WTC11 (cell line): Measurements from ENCODE around the gene SRPX. TPM values are rescaled to one million over a fixed set of nuclear protein-coding genes. Genes with fewer than 3 reads are reported as not detected.

Experiments used
- ATAC-seq: fragments of 200-7000 bp; cut with Tn5 transposase; 2 replicates; pipeline ENCODE4 v1.10.0; 2021; ENCODE audit warnings: mild to moderate bottlenecking, moderate library complexity
- CTCF ChIA-PET: fragments of 300-600 bp; sonication (Branson Sonifier 250); formaldehyde crosslinking; loops from one replicate; lab custom pipeline; 2021; ENCODE audit warnings: antibody characterized with exemption; lab: Charles Lee
- POLR2A ChIA-PET: fragments of 350-600 bp; sonication (Branson Sonifier 250); formaldehyde crosslinking; loops from one replicate; lab custom pipeline; 2021; ENCODE audit warnings: antibody characterized with exemption; lab: Charles Lee
- DNase-seq: peaks from one replicate; pipeline ENCODE4 v3.0.0; 2021; ENCODE audit warnings: low spot score
- H3K27ac Mint-ChIP-seq: 2 replicates; pipeline ENCODE4 v1.8.0; 2021; ENCODE audit warnings: mixed read lengths
- H3K27me3 Mint-ChIP-seq: 2 replicates; pipeline ENCODE4 v1.8.0; 2021; ENCODE audit warnings: low read depth, mild to moderate bottlenecking, moderate library complexity, mixed read lengths
- H3K36me3 Mint-ChIP-seq: 2 replicates; pipeline ENCODE4 v1.8.0; 2021; ENCODE audit warnings: mixed read lengths
- H3K4me1 Mint-ChIP-seq: 2 replicates; pipeline ENCODE4 v1.8.0; 2022; ENCODE audit warnings: mixed read lengths
- H3K4me3 Mint-ChIP-seq: 2 replicates; pipeline ENCODE4 v1.8.0; 2021; ENCODE audit warnings: mild to moderate bottlenecking, moderate library complexity, mixed read lengths
- H3K9me3 Mint-ChIP-seq: 2 replicates; pipeline ENCODE4 v1.8.0; 2021; ENCODE audit warnings: mixed read lengths
- ATF6 ChIP-seq: sonication (generic); formaldehyde crosslinking; IDR thresholded peaks from 2 replicates; pipeline ENCODE4 v1.8.1; 2023; ENCODE audit warnings: mild to moderate bottlenecking, missing genetic modification reagents
- CBFB ChIP-seq: sonication (generic); formaldehyde crosslinking; IDR thresholded peaks from 2 replicates; pipeline ENCODE4 v1.8.1; 2022; ENCODE audit warnings: mild to moderate bottlenecking, low read depth, missing genetic modification reagents
- E2F1 ChIP-seq: sonication (generic); formaldehyde crosslinking; IDR thresholded peaks from 2 replicates; pipeline ENCODE4 v1.8.0; 2022; ENCODE audit warnings: mild to moderate bottlenecking, missing genetic modification reagents
- GTF2I ChIP-seq: fragments of 250-450 bp; sonication (Bioruptor Pico); conservative IDR thresholded peaks from 2 replicates; pipeline ENCODE4 v1.4.0; 2021; ENCODE audit warnings: mild to moderate bottlenecking
- JAZF1 ChIP-seq: fragments of 250-450 bp; sonication (Bioruptor Pico); IDR thresholded peaks from 2 replicates; pipeline ENCODE4 v1.9.0; 2021; ENCODE audit warnings: moderate library complexity, mild to moderate bottlenecking, inconsistent platforms
- MYBL2 ChIP-seq: sonication (generic); formaldehyde crosslinking; IDR thresholded peaks from 2 replicates; pipeline ENCODE4 v1.8.1; 2023; ENCODE audit warnings: mild to moderate bottlenecking, moderate library complexity, missing genetic modification reagents
- PREB ChIP-seq: sonication (generic); formaldehyde crosslinking; IDR thresholded peaks from 2 replicates; pipeline ENCODE4 v1.8.1; 2022; ENCODE audit warnings: mild to moderate bottlenecking, missing genetic modification reagents, moderate library complexity, borderline replicate concordance
- SOX15 ChIP-seq: fragments of 250-450 bp; sonication (Bioruptor Pico); IDR thresholded peaks from 2 replicates; pipeline ENCODE4 v1.9.0; 2021; ENCODE audit warnings: mild to moderate bottlenecking
- ZNF512 ChIP-seq: sonication (generic); formaldehyde crosslinking; IDR thresholded peaks from 2 replicates; pipeline ENCODE4 v1.8.1; 2022; ENCODE audit warnings: missing genetic modification reagents, borderline replicate concordance
- ZNF532 ChIP-seq: fragments of 250-450 bp; sonication (Bioruptor Pico); IDR thresholded peaks from 2 replicates; pipeline ENCODE4 v1.9.0; 2021; ENCODE audit warnings: mild to moderate bottlenecking, borderline replicate concordance
- total RNA-seq: library from RNA; stranded (reverse); gene quantifications from 3 replicates; pipeline ENCODE4 v1.2.3, GENCODE V29; 2021

SRPX gene
- total RNA-seq, 1 experiment from 2014 or later = 7.7 TPM

GRCh38 chrX:38110231-38110630 is 110.4 kb downstream of the SRPX start (continued):
- no peak for TF ChIP-seq ZNF512 (CRISPR knock-in tag)
- TF ChIP-seq ATF6 (CRISPR knock-in tag) = no peak

- Mint-ChIP-seq H3K9me3 (no peaks in the 10 kb centered on the region), H3K4me3 (no peak overlapping the region), H3K27ac (no peak overlapping the region), H3K36me3 (no peaks in the 10 kb centered on the region), H3K4me1 (peaks cover 17% of the 10 kb centered on the region), H3K27me3 (peaks cover 7% of the 10 kb centered on the region; the same call in 1 of the 2 replicates)
- POLR2A ChIA-PET = no interaction called here
- DNase-seq (no peak), ATAC-seq (no peak)
- CTCF ChIA-PET = no interaction called here
- TF ChIP-seq ZNF532 (CRISPR knock-in tag) (no peak), E2F1 (CRISPR knock-in tag) (no peak)
These were observed 111.4 kb downstream of the SRPX start for GRCh38 chrX:38109042-38109898.

GRCh38 chrX:38108364-38108763 is 112.3 kb downstream of the SRPX start:
- H3K27ac Mint-ChIP-seq = no peak overlapping the region
- peaks cover 7% of the 10 kb centered on the region; the same call in 1 of the 2 replicates for H3K27me3 Mint-ChIP-seq
- ATAC-seq (no peak), DNase-seq (no peak)
- peaks cover 17% of the 10 kb centered on the region for H3K4me1 Mint-ChIP-seq
- H3K4me3 Mint-ChIP-seq = no peak overlapping the region
- H3K36me3 Mint-ChIP-seq = no peaks in the 10 kb centered on the region
- POLR2A ChIA-PET = no interaction called here
- H3K9me3 Mint-ChIP-seq = no peaks in the 10 kb centered on the region
- no peak for TF ChIP-seq SOX15 (CRISPR knock-in tag)
- no peak for TF ChIP-seq JAZF1 (CRISPR knock-in tag)
- TF ChIP-seq MYBL2 (CRISPR knock-in tag) = no peak
- no peak for TF ChIP-seq E2F1 (CRISPR knock-in tag)
- no peak for TF ChIP-seq GTF2I (CRISPR knock-in tag)
- no peak for TF ChIP-seq PREB
- TF ChIP-seq CBFB (CRISPR knock-in tag) = no peak
- TF ChIP-seq, all 79 proteins: peak for 0
- CTCF ChIA-PET = no interaction called here
